Gastroesophageal sphincter (tissue), 3 donors: ENCODE results near the gene TMEM151A.

Experiments
- CTCF ChIP-seq, 4 experiments: fragments of 200-600 bp in 2 of 4; fragments of 450-650 bp in 2 of 4; sonication (generic) in 1 of 4; IDR thresholded peaks; one replicate each; pipeline ENCODE4 v1.5.1; 2017 to 2019; ENCODE audit warnings: antibody characterized with exemption in 4 of 4, mild to moderate bottlenecking in 2 of 4, moderate library complexity in 2 of 4
- POLR2A ChIP-seq, 2 donors: fragments of 450-650 bp; IDR thresholded peaks; one replicate each; pipeline ENCODE4 v1.6.1; 2017; ENCODE audit warnings: antibody characterized with exemption in 2 of 2, mild to moderate bottlenecking in 2 of 2, moderate library complexity in 1 of 2
- POLR2AphosphoS5 ChIP-seq: sonication (generic); formaldehyde crosslinking; IDR thresholded peaks from one replicate; pipeline ENCODE4 v1.6.1; 2017; ENCODE audit warnings: antibody characterized with exemption

GRCh38 chr11:66248903-66249302 lies 42.8 kb upstream of the TMEM151A start:
- no peak for TF ChIP-seq POLR2AphosphoS5
- TF ChIP-seq POLR2A (IDR thresholded peaks at IDR 0.05) = no peak
- TF ChIP-seq CTCF (IDR thresholded peaks at IDR 0.05) = no peak
